DMS53 (cell line): ENCODE data around the gene UGT2A2.
"Not testable (repeated sequence)": the region's sequence is repeated elsewhere in the genome, so short reads cannot be mapped to it uniquely, and the experiment has no call there.

ENCODE experiments used
- DNase-seq: peaks from one replicate; lab custom pipeline; 2025; lab: John Stamatoyannopoulos, UW

The UGT2A2 gene

DNA sequence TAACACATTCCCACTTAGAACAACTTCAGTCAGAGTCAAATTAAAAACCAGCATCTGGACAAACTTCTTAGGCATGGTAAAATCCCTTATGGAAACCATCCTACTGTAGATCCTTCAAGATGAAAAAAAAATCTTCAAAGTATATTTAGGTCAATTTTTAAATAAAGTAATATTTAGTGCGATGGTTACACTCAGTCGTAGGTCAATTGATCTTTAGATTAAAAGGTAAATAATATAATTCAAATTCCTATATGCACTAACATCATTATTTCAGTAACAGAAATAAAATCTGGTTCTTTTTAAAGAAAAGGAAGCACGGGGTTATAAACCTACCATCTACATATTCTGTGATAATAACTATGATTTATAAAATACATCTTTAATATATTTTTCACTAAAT, at the start of gene UGT2A2:
Gene UGT2A2 (minus strand): TSS at position 101 of the 400 bp plus-strand sequence. CDS start 2 bp downstream, at position 99.
- no peak for DNase-seq

DNA sequence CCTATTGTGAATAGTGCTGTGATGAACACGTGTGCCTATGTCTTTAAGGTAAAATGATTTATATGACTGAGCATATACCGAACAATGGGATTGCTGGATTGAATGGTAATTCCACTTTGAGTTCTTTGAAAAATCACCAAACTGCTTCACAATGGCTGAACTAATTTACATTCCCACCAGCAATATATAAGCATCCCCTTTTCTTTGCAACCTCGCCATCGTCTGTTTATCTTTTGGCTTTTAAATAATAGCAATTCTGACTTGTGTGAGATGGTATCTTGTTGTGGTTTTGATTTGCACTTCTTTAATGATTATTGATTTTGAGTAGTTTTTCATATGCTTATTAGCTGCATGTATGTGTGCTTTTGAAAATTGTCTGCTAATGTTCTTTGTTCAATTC, 45.4 kb upstream of the UGT2A2 start:
- DNase-seq, result no peak

DNA sequence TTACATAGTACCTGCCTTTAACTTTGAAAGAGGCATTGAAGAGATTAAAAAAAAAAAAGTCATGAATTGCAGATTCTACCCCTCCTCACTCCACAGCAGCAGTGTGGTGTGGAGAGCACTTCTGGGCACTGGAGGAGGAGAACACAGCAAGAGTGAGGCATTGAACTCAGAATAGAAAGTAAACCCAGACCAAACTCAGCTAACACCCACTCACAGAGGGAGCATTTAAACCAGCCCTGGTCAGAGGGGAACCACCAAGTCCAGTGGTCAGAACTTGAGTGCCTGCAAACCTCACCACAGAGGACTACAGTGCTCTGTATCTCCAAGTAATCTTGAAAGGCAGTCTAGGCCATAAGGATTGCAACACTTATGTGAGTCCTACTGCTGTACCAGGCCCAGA, 29.2 kb upstream of the UGT2A2 start:
- no peak for DNase-seq

DNA sequence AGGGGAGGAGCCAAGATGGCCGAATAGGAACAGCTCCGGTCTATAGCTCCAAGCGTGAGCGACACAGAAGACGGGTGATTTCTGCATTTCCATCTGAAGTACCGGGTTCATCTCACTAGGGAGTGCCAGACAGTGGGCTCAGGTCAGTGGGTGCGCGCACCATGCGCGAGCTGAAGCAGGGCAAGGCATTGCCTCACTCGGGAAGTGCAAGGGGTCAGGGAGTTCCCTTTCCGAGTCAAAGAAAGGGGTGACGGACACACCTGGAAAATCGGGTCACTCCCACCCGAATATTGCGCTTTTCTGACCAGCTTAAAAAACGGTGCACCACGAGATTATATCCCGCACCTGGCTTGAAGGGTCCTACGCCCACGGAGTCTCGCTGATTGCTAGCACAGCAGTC, 24.6 kb upstream of the UGT2A2 start:
- DNase-seq, result not testable (repeated sequence)

DNA sequence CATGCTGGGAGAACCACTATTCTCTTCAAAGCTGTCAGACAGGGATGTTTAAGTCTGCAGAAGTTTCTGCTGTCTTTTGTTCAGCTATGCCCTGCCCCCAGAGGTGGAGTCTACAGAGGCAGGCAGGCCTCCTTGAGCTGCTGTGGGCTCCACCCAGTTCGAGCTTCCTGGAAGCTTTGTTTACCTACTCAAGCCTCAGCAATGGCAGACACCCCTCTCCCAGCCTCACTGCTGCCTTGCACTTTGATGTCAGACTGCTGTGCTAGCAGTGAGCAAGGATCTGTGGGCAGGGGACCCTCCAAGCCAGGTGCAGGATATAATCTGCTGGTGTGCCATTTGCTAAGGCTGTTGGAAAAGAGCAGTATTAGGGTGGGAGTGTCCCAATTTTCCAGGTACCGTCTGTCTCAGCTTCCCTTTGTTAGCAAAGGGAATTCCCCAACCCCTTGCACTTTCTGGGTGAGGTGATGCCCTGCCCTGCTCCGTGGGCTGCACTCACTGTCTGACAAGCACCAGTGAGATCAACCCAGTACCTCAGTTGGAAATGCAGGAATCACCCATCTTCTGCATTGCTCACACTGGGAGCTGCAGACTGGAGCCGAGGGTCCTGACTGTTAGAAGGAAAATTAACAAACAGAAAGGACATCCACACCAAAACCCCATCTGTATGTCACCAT, 21.8 kb upstream of the UGT2A2 start:
- not testable (repeated sequence) for DNase-seq

DNA sequence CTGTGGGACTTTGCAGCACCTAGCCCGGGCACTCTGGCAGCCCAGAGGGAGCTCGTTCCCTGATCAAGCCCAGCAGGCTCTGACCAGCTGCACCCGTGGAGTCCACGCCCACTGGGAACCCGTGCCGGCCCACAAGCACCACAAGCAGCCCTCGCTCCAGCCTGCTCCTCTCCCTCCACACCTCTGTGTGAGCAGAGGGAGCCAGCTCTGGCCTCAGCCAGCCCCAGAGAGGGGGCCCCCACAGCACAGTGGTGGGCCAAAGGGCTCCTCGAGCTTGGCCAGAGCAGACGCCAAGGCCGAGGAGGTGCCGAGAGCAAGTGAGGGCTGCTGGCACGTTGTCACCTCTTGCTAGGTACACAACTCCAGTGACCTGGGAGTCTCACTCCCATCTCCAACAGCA, 18.7 kb upstream of the UGT2A2 start:
- no peak for DNase-seq

DNA sequence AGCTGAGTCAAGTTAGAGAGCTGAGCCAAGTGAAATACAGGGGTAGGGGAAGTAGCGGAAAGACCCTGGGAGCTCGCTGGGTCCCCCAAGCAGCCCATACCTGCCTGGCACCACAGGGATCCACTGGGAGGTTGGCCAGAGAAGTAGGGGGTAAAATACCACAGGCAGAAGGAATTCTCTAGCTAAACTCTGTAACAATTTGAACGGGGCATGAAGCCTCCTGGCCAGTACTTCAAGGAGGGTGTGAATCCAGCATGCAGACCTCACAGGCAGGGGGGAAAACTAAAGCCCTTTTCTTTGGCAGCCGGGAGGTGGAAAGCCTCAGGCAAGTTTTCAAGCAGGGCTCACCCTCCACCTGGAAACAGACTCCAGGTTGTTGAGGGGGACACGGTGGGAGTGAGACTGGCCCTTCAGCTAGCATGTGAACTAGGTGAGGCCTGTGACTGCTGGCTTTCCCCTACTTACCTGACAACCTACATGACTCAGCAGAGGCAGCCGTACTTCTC, 17.3 kb upstream of the UGT2A2 start:
- DNase-seq, result no peak

DNA sequence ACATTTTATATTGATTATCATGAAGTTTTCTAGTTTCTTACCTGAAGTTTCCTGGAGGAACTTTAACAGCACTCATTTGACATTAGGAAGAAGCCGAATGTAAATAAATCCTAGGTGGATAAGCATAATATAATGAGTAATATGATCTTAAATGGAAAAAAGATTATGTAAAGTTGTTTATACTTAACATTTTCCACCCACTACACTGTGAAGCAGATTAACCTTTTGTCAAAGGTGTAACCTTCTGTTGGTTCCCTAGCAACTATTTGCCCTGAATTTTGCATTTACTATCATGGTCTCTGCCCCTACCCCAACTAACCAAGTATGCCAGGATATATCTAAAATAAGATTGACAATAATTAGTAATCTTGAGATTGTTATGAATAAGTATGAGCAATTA, 13.7 kb upstream of the UGT2A2 start, which contains the start of gene UGT2A1:
Gene UGT2A1 (minus strand): TSS at position 101 of the 400 bp plus-strand sequence. CDS start 5,603 bp downstream, outside the sequence.
- DNase-seq, result no peak

DNA sequence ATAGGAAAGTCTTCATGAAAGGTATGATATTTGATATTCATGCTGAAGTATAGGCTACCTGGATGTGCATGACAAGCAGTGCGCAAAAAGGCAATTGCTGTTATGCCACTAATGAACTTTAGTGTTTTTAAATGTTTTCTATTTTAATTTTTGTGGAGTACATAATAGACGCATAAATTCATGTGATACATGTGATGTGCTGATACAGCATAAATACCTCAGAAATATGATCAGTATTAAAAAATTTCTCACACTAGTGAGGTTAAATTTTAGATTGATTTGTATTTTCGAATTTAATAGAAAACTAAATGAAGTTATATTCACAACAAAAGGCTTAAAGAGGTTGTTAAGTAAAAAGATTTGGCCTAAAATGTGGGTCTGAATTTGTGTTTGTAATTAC, 11.4 kb upstream of the UGT2A2 start:
- no peak for DNase-seq

DNA sequence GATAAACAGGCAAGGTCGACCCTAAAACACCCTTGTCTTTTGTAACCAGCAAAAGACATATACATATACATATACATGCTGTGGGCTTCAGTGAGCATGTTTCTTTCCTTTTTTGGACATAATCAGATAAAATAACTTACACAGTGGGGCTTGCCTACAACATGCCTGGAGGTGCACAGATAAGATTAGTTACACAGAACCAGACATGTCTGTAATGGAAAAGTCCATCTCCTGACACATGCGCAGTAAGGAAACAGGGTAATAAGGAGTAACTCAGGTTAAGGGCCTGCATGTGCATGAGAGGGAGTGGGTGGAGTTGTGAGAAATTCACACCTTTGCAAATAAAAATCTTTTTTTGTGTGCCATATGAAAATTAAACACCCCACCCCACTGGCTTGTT, 10.2 kb upstream of the UGT2A2 start:
- DNase-seq, result no peak

DNA sequence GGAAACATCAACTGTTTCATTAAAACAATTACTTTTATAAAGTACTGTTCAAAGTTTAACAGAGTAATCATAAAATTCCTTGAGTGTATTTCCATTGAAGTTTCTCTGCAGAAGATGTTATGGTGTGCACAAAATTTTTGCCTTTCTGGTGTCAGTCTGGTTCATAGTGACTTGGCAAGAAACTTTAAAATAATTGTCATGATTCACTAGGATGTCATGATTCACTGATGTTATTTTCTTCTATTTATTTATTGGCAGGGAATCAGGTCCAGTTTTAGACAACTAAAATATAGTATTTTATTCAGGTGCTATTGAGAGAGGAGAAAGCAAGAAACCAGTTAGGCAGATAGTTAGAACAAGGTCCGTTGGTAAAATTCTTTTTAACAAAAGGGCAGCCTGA, 9.8 kb upstream of the UGT2A2 start:
- no peak for DNase-seq

DNA sequence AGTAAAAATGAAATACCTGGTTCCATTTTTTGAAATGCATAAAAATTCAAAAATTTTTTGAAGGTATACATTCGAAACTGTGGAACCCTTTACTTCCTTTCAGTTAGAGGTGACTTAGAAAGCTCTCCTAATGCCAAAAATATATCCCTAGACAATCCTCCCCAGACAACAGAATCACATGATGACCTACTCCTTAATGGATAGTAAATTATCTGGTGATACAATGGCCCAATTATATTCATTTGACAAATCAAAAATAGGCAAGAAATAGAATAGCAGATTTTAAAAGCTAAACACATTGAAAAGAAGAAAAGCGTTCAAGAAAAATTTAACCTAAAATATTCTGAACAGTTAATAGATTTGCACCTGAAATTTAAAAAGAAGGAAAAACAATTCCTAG, 3.5 kb upstream of the UGT2A2 start:
- DNase-seq, result no peak

DNA sequence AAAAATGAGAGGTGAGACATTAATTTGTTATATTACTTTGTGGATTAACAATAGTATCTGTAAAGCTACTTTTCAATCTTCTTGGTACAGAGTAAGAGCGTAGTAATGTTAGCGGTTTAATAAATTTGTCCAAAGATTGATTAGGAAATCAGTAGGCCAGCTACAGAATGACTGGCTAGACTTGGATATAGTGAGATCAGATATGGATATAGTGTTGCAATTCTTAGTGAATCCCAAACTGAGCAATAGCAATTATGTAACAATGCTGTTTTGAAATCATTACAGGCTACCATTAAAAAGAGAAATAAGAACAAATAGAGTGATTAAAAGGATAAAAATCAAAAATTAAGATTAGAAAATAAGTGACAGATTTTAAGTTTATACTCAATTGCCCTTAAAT, 847 bp upstream of the UGT2A2 start:
- DNase-seq, result no peak

DNA sequence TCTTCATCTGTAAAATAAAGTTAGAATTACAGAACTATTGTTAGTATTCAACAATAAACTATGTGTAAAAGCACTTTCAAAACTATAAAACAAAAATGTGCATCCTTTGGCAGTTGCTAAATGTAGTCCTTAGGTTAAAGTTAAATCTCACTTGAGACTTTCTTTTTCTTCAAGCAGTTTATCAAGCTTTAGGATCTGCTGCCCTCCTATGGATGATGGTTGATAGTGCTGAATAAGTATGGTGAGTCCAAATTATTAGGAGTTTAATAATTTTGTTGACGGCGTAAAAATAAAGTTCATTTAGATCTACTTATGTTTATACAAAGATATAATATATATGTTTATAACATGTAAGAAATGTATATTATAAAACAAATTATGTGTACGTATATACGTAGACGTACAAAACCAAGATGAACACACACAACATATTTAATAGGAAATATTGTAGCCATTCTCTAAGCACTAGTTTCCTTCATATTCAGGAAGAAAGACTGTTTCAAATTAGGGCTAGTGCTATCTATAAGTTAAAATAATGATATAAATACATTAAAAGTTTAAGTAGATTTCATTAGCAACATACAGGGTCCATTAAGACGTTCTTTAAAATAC, 22.3 kb downstream of the UGT2A2 start:
- peak; percentile 74 for DNase-seq

DNA sequence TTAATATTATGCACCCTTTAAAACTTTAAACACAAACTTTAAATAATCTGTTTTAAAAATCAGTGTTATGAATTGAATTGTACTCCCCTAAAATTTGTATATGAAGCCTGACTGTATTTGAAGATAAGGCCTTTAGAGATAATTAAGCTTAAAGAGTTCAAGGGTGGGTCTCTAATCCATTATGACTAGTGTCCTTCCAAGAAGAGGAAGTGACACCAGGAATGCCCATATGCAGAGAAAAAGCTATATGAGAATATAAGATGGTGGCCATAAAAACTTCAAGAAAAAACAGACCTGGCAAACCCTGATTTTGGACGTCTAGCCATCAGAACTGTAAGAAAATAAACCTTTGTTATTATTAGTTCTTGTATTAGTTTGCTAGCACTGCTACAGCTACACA, 29.0 kb downstream of the UGT2A2 start:
- no peak for DNase-seq

DNA sequence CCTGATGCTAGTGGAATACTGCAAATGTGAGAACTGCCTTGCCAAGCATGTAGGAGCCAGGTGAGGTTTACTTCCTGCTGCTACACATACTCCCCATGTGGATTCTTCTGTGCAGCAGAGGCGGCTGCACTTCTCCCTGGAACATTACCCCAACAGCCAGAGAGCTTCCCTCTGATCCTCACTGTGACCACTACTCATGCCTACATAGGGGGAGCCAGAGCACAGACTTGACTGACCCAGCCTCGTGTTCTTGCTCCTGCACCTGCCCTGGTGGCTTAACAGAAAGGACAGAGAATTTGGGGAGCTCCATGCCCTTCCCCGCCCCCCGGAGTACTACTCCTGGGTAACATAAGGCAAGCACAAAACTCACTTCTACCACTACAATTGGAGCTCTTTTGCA, 38.4 kb downstream of the UGT2A2 start:
- no peak for DNase-seq

DNA sequence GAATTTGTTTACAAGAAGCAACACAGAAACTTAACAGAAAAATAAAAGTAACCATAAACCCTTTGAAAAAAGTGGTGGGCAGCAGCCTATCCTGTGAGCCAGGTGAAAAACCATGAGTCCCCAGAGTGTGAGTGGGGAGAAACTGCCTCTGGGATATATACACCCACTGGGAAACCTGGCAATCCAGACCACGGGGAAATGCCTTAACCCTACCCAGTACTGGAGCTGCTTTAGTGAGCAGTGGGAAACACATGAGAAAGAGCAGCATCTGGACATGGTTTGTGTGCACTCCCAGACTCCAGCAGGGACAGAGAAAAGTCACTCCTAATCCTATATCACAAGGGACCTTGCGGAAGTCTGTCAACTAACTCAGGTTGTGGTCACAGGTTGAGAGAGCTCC, 39.4 kb downstream of the UGT2A2 start:
- no peak for DNase-seq

DNA sequence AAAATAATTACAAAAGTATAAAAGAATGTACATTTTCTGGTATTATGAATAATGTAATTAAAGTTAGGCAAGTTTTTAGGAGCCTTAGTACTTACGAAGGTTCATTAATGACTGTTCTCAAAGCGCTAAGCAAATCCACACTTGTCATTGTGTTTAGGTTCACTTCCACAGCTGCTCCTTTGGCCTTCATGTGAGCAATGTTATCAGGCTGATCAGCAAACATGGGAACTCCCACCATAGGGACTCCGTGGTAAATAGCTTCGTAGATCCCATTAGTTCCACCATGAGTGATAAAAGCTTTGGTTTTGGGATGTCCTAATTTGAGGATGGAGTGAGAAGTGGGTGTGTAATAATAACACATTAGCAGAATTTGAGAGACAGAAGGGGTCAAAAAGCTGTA, 45.1 kb downstream of the UGT2A2 start:
- DNase-seq, result no peak

DNA sequence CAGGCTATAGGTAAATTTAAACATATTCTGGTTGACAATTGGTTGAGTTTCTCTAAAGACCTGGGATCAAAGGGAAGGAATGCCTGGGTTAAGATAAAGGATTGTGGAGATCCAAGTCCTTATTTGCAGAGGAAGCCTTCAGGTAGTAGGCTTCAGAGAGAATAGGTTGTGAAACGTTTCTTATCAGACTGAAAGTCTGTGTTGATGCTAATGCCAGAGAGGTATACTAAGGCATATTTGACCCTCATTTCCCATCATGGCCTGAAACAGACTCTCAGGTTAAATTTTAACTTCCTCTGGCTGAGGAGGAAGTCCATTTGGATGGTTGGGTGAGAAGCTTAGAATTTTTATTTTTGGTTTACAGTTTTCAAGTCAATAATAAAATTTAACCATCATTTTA, 48.1 kb downstream of the UGT2A2 start:
- DNase-seq, result peak; percentile 13

DNA sequence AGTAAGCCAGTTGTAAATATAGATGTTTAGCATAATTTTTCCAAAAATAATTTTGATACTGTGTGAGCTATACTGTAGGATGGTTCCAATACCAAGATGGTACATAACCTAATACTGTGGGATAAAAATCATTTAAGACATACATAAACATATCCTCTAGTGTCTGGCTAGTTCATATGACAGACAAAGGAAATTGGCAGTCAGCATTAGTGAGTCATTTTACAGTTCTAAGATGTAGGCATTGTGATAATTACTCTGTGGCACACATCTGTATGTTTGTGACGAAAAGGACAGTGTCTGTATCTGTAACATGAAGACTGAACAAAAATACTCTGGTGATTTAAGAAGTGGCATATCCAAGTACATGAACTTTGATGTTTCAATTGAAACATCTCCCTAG, 49.6 kb downstream of the UGT2A2 start:
- DNase-seq, result no peak

DNA sequence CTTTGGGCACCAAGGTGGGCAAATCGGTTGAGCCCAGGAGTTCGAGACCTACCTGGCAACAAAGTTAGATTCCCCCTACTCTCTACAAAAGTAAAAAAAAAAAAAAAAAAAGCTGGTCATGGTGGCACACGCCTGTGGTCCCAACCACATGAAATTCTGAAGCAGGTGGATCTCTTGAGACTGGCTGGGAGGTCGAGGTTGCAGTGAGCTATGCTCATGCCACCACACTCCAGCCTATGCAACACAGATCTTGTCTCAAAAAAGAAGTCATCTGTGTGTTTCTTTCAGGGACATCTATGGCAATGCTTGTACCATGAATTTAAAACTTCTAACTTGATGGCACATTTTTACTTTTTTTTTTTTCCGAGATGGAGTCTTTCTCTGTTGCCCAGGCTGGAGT, 55.3 kb downstream of the UGT2A2 start:
- DNase-seq, result no peak

DNA sequence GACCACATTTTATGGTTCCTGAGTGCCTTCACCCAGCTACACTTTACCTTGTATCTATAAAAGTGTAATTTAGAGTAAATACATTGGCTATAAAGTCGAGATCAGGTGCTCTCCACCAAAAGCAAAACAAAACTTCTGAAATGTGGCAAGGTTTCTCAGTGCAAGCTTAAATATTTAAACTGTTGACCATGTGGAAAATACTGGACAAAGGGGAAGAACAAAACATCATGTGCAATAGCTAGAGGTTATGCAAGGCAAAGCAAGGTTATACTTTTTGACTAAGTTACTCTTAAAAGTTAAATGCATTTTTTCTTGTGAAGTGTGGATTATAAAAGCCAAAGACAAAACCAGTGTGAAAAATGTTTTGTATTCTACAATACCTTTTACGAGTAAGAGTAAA, 55.9 kb downstream of the UGT2A2 start:
- no peak for DNase-seq

DNA sequence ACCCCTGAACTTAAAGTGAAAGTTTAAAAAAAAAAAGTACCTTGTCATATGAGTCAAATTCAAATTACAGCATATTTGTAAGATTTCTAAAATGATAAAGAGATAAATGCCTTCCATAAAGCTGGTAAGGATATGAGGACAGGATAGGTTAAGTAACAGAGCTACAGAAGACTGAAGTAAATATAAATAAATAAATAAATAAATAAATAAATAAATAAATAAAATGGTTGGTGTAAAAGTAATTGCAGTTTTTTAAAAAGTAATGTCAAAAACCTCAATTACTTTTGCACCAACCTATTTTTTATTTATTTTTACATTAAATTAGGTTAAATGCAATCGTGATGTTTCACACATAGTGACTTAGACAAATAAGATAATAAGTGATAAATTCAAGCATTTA, 62.2 kb downstream of the UGT2A2 start:
- no peak for DNase-seq
